GM19238 (cell line): ENCODE data around the gene MAPK7.
"Not testable (repeated sequence)": the region's sequence is repeated elsewhere in the genome, so short reads cannot be mapped to it uniquely, and the experiment has no call there.

Source experiments
- DNase-seq: peaks from one replicate; pipeline ENCODE4 v3.0.0; 2011; ENCODE audit warnings: low spot score; ENCODE audit not compliant: insufficient read length

The MAPK7 gene

GRCh38 chr17:19342611-19343255 is 35.6 kb upstream of the MAPK7 start:
- DNase-seq, result no peak

DNA sequence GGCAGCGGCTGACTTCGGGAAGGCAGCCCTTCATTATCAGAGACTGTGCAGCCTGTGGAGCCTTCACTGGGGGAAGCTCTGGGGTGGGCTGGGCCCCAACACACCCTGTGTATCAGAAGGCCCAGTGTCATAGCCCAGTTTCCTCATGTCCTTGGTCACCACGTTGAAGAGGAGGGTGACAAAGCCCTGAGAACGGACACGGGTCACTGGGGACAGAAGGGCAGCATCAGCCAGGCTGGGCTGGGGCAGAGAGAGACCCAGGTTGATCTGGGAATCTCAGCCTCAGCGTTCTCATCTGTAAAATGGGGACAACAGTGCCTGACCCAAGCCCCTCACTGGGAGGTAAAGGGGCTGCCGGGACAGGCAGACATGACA is 35.1 kb upstream of the MAPK7 start:
- no peak for DNase-seq

DNA sequence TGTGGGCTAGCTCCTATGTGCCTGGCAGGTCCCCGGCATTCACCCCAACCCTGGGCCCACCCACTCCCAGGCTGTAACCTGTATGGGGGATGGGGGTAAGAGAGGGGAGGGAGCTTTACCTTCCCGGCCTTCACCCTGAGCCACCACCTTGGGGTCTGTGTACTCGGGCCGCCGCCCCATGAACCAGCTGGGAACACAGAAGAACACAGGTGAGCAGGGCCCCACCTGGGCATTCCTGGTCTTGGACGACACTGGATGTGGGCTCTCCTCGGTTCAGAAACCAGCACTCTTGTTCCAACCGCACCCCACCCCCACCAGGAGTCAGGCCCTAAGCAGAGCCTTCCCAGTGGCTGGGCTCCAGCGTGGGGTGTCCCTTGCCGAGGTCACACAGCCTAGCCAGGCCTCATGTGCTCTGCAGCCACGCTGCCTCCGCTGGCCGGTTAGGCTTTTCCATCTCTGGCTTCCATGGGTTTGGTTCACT is 34.6 kb upstream of the MAPK7 start:
- no peak for DNase-seq

- no peak for DNase-seq
Measured at GRCh38 chr17:19344311-19345066, 33.8 kb upstream of the MAPK7 start.

GRCh38 chr17:19345067-19345460 is 33.2 kb upstream of the MAPK7 start:
- DNase-seq, result no peak

GRCh38 chr17:19345486-19346350 is 32.6 kb upstream of the MAPK7 start:
- no peak for DNase-seq

DNA sequence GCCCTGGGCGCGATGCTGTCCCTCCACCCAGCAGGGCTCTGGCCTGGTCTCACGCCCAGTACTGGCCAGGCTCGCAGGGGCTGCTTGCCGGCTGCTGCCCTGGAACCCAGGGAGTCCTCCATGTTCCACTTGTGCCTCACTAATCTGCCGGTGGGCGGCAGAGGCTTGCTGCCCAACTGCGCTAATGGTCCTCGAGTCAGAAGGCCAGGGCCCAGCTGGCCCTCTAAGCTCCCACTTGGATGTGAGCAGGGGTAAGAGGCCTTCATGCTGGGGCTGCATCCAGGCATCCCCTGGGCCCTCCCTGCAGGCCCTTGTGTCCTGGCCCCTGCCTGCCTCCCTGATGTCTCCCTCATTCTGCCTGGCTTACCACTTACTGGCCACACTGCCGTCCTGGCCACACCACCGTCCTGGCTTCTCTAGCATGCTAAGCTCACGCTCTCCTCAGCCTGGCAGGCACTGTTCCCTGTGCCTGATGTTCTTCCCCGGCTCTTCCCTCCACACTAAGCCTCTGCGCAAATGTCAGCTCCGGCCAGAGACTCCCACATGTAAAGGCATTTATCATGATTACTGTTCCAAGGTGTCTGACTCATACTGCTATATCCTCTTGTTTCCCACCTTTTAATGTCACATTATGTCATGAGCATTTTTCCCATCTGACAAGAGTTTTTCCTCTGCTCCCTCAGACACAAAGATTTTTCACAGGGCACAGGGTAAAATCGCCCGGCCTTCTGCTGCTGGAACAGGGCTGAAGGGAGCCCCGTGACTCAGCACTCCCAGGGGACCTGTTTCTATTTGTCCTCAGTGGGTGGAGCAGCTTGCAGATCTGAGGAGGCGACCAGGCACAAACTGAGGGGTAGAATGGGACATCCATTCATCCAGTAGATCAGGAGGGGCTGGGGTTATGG is 31.7 kb upstream of the MAPK7 start:
- no peak for DNase-seq

GRCh38 chr17:19347323-19348080 is 30.8 kb upstream of the MAPK7 start:
- no peak for DNase-seq

DNA sequence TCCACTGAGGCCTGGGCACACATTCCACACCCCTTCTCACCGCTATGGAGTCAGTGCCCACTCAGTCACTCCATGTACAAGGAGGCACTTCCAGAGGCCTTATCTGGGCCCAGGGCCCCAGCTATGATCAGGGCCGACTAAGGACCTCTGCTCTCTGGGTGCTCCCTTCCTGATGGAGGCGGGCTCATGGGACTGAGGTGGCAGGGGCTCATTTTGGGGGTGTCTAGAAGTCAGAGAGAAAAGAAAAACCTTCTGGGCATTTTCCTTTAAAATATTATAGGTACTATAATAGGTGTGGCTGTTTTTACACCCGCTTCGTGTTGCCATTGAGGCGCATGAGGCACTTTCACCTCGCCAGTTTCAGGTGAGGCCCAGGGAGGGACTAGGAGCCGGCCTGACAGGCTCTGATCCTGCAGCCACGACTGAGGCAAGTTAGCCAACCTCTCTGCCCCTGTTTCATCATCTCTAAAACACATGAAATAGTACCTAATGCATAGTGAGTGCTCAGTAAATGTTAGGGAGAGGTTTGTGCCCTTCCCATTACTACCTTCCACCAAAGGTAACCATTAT is 30.1 kb upstream of the MAPK7 start:
- DNase-seq, result no peak

DNA sequence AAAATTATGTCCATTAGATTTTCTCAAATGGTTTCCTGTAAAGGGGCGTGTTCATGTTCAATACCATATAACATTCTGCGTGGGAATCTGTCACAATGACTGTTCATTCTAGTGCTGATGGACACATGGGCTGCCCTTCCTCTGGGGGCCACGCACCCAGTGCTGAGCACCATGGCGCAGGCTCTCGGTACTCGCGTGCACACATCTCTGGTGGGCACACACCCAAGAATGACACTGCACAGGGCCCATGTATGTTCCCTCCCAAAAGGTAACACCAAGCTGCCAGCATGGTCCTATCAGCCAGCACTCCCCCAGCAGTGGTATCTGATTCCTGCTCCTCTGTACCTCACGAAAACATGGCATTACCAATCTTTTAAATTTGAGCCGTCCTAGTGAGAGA is 29.5 kb upstream of the MAPK7 start:
- no peak for DNase-seq

- DNase-seq, result not testable (repeated sequence)
Measured at GRCh38 chr17:19353401-19353800, 24.9 kb upstream of the MAPK7 start.

DNA sequence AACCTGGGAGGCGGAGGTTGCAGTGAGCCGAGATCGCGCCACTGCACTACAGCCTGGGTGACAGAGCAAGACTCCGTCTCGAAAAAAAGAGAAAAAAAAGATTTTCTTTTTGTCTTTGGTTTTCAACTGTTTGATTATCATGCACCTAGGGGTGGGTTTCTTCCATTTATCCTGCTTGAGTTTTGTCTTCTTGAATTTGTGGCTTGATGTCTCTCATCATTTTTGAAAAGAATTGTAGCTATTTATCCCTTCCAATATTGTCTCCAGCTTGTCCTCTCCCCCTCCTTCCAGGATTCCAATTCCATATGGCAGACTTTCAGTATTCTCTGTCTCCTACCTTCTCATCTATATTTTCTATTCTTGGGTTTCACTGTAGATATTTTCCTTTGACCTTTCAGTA is 23.6 kb upstream of the MAPK7 start:
- no peak for DNase-seq

- no peak for DNase-seq
Measured at GRCh38 chr17:19357351-19357750, 20.9 kb upstream of the MAPK7 start.

GRCh38 chr17:19357761-19358160 is 20.5 kb upstream of the MAPK7 start:
- DNase-seq, result no peak

DNA sequence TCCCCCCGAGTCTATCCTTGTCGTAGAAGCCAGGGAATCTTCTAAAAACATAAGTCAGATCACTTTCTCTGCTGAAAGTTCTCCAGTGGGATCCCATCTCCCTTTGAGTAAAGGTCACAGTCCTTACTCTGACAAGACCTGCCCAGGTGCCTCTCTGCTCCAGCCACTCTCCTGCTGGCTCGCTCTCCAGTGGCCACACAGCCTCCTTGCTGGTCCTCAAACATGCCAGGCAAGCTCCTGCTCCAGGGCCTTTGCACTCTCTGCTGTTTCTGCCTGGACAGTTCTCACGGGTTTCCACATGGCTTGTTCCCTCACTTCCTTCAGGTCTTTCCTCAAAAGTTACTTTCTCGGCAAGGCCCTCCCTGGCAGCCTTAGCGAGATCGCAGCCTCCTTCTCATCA is 19.1 kb upstream of the MAPK7 start:
- DNase-seq, result no peak

GRCh38 chr17:19359856-19360255 is 18.4 kb upstream of the MAPK7 start:
- no peak for DNase-seq

- no peak for DNase-seq
Measured at GRCh38 chr17:19360772-19361171, 17.5 kb upstream of the MAPK7 start.

- DNase-seq, result no peak
Measured at GRCh38 chr17:19361326-19361725, 17.0 kb upstream of the MAPK7 start.

- DNase-seq, result no peak
Measured at GRCh38 chr17:19361944-19362276, 16.4 kb upstream of the MAPK7 start.
